ENCODE measurements around the gene RAB3C. TPM values are rescaled to one million over a fixed set of nuclear protein-coding genes. Genes with fewer than 3 reads are reported as not detected.

Gene RAB3C
- total RNA-seq, 1 donor: not detected

DNA sequence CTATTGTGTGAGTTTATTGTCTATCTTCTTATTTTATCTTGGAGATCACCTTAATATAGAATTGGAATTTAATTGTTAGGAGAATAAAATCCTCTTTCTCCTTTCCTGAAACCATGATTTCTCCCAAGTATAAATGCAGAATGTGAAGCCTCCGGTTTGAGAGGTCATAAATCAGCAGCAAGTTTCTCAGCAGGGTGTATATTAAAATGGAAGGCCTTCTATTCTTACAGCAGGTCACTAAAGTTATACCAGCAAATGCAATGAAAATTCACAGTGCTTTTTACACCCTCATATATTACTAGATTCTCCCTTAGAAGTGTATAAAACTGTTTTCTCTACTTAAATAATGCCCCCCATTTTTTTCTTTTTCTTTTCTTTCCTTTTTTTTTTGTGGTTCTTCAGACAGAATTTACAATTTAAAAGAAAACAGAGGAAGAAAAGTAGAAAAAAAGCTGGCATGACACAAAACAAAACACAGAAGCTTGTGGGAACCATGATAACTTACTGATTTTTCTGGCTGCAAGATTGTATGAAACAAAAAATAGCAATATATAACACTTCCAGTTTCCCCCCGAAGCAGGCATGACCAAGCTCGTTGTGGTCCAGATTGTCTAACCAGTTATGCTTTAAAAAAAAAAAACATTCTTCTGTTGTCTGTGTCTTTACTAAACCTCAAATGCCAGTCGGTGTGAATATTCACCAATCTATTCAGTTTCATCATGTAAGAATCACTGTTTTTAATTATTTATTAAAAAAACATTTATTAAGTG is 211.2 kb downstream of the RAB3C start:
- TF ChIP-seq CTCF (IDR thresholded peaks at IDR 0.05; ENCODE audit: insufficient read depth, low read depth, low read length): no peak
- no peak overlapping the region for H3K4me3 ChIP-seq (ENCODE audit: low read depth, low read length)
- DNase-seq (ENCODE audit: low read depth): no peak

GRCh38 chr5:58794875-58795274 is 212.0 kb downstream of the RAB3C start:
- H3K4me3 ChIP-seq (ENCODE audit: low read depth, low read length): no peak overlapping the region
- DNase-seq (ENCODE audit: low read depth): no peak
- no peak for TF ChIP-seq CTCF (IDR thresholded peaks at IDR 0.05; ENCODE audit: insufficient read depth, low read depth, low read length)

DNA sequence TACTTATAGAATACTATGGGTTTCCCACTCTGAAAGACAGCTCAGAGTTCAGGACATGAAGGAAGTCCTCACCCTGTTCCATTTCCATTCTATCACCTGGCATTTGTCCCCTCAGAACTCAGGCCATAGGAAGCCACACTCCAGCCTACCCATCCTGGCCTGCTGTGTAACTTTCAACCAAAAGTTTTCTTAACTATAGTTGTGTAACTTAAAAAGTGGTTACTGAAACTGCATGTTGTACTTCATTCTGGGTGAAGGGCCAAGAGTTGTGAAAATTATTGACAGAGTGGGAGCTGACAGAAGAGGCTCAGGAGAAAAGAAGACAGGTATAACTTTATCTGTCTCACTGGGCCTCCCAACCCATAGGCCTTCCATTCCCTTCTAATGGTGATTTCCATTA is 212.5 kb downstream of the RAB3C start:
- TF ChIP-seq CTCF (IDR thresholded peaks at IDR 0.05; ENCODE audit: insufficient read depth, low read depth, low read length): no peak
- no peak overlapping the region for H3K4me3 ChIP-seq (ENCODE audit: low read depth, low read length)
- DNase-seq (ENCODE audit: low read depth): no peak

- no peak for DNase-seq (ENCODE audit: low read depth)
- no peak overlapping the region for H3K4me3 ChIP-seq (ENCODE audit: low read depth, low read length)
- no peak for TF ChIP-seq CTCF (IDR thresholded peaks at IDR 0.05; ENCODE audit: insufficient read depth, low read depth, low read length)
These were observed 214.1 kb downstream of the RAB3C start for GRCh38 chr5:58797021-58797420.

GRCh38 chr5:58800356-58800755 is 217.5 kb downstream of the RAB3C start:
- no peak for DNase-seq (ENCODE audit: low read depth)
- no peak overlapping the region for H3K4me3 ChIP-seq (ENCODE audit: low read depth, low read length)
- TF ChIP-seq CTCF (IDR thresholded peaks at IDR 0.05; ENCODE audit: insufficient read depth, low read depth, low read length): no peak

- no peak for TF ChIP-seq CTCF (IDR thresholded peaks at IDR 0.05; ENCODE audit: insufficient read depth, low read depth, low read length)
- no peak for DNase-seq (ENCODE audit: low read depth)
- H3K4me3 ChIP-seq (ENCODE audit: low read depth, low read length): no peak overlapping the region
These were observed 218.1 kb downstream of the RAB3C start for GRCh38 chr5:58800861-58801540.
